Loucy (cell line): ENCODE data around the gene NPEPL1.
"Not testable (repeated sequence)": the region's sequence is repeated elsewhere in the genome, so short reads cannot be mapped to it uniquely, and the experiment has no call there.

ENCODE experiments used
- H2AFZ ChIP-seq: fragments of 200-600 bp; sonication (generic); 2 replicates; pipeline ENCODE4 v1.6.0; 2016; ENCODE audit warnings: antibody characterized with exemption, mild to moderate bottlenecking, low read length, moderate library complexity
- H3F3A ChIP-seq: fragments of 200-600 bp; 2 replicates; pipeline ENCODE4 v1.6.0; 2016; ENCODE audit warnings: antibody characterized with exemption, low read depth, mild to moderate bottlenecking
- H3K27me3 ChIP-seq: fragments of 200-600 bp; sonication (generic); 2 replicates; pipeline ENCODE4 v1.6.1; 2014; ENCODE audit warnings: low read length, mild to moderate bottlenecking; ENCODE audit not compliant: insufficient read depth, poor library complexity, severe bottlenecking
- H3K36me3 ChIP-seq: fragments of 200-600 bp; sonication (generic); 2 replicates; pipeline ENCODE4 v1.6.1; 2016; ENCODE audit warnings: low read length; ENCODE audit not compliant: insufficient read depth
- H3K4me1 ChIP-seq: fragments of 200-600 bp; sonication (generic); 2 replicates; pipeline ENCODE4 v1.5.1; 2014; ENCODE audit warnings: low read length, mild to moderate bottlenecking; ENCODE audit not compliant: insufficient read depth, poor library complexity, severe bottlenecking
- H3K4me2 ChIP-seq: fragments of 200-600 bp; sonication (generic); 2 replicates; pipeline ENCODE4 v1.6.0; 2014; ENCODE audit warnings: antibody characterized with exemption, low read length, low read depth, mild to moderate bottlenecking; ENCODE audit not compliant: poor library complexity, severe bottlenecking
- H3K4me3 ChIP-seq: fragments of 200-600 bp; sonication (generic); 2 replicates; pipeline ENCODE4 v1.5.1; 2014; ENCODE audit warnings: low read length, mild to moderate bottlenecking, mixed read lengths; ENCODE audit not compliant: poor library complexity, severe bottlenecking
- H3K79me2 ChIP-seq: fragments of 200-600 bp; sonication (generic); 2 replicates; pipeline ENCODE4 v1.6.1; 2014; ENCODE audit warnings: low read length; ENCODE audit not compliant: insufficient read depth
- H3K9ac ChIP-seq: fragments of 200-600 bp; sonication (generic); 2 replicates; pipeline ENCODE4 v1.6.0; 2014; ENCODE audit warnings: mild to moderate bottlenecking, low read depth, low read length, moderate library complexity; ENCODE audit not compliant: poor library complexity, severe bottlenecking
- H3K9me2 ChIP-seq: fragments of 200-600 bp; sonication (generic); replicated peaks from 2 replicates; pipeline ENCODE4 v1.6.1; 2016; ENCODE audit warnings: low read depth, low read length, mixed read lengths
- H3K9me3 ChIP-seq: fragments of 200-600 bp; sonication (generic); 2 replicates; pipeline ENCODE4 v1.6.1; 2014; ENCODE audit warnings: mild to moderate bottlenecking, antibody characterized with exemption, low read length, low read depth; ENCODE audit not compliant: insufficient read depth
- H4K20me1 ChIP-seq: fragments of 200-600 bp; sonication (generic); 2 replicates; pipeline ENCODE4 v1.6.0; 2014; ENCODE audit warnings: antibody characterized with exemption, low read length, mild to moderate bottlenecking; ENCODE audit not compliant: insufficient read depth, poor library complexity, severe bottlenecking
- EZH2phosphoT487 ChIP-seq: fragments of 200-600 bp; IDR thresholded peaks from 2 replicates; pipeline ENCODE4 v1.6.1; 2018; ENCODE audit warnings: antibody characterized with exemption, mild to moderate bottlenecking, moderate library complexity, borderline replicate concordance
- TF ChIP-seq, protein P1 (sequence below): fragments of 200-600 bp; sonication (generic); conservative IDR thresholded peaks from 2 replicates; pipeline ENCODE4 v1.5.1; 2014; ENCODE audit warnings: mild to moderate bottlenecking, antibody characterized with exemption, low read length

Gene NPEPL1

DNA sequence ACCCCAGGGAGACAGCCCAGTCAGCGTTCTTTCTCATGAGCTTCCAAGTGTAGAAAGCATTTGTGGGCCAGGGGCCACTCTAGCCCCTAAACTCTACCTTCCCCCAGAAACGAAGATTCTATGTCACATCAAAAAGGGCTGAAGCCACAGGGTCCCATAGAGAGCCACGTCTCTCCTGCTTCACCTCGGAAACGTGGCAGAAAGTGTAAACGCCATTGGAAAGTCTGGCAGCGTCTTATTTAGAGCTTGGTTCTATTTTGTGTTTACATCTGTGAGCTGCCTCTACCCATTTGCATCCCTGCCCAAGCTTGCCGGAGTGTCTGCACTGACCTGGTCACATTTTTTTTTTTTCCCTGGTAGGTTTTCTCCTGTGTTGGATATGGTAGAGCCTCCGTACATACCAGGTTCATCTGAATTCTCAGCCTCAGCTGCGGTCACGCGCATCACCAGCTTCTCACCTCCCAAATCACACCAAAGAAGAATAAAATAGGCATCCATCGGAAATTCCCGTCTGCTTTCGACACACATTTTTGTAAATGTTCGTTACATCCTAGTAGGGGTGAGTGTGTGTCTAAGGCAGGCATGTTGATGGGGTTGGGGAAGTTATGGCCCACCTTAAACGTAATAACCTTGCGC, 62.6 kb downstream of the NPEPL1 start:
- no peak for TF ChIP-seq EZH2phosphoT487
- TF ChIP-seq, protein P1, sequence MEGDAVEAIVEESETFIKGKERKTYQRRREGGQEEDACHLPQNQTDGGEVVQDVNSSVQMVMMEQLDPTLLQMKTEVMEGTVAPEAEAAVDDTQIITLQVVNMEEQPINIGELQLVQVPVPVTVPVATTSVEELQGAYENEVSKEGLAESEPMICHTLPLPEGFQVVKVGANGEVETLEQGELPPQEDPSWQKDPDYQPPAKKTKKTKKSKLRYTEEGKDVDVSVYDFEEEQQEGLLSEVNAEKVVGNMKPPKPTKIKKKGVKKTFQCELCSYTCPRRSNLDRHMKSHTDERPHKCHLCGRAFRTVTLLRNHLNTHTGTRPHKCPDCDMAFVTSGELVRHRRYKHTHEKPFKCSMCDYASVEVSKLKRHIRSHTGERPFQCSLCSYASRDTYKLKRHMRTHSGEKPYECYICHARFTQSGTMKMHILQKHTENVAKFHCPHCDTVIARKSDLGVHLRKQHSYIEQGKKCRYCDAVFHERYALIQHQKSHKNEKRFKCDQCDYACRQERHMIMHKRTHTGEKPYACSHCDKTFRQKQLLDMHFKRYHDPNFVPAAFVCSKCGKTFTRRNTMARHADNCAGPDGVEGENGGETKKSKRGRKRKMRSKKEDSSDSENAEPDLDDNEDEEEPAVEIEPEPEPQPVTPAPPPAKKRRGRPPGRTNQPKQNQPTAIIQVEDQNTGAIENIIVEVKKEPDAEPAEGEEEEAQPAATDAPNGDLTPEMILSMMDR, result no peak
- no peaks in the 10 kb centered on the region for H3K27me3 ChIP-seq
- no peaks in the 10 kb centered on the region for H3K4me1 ChIP-seq
- no peaks in the 10 kb centered on the region for H3K9me3 ChIP-seq
- no peaks in the 10 kb centered on the region for H3K79me2 ChIP-seq
- H3K9ac ChIP-seq, result no peak overlapping the region
- H3K4me3 ChIP-seq, result no peak overlapping the region
- H3K36me3 ChIP-seq, result no peaks in the 10 kb centered on the region
- H3K4me2 ChIP-seq, result no peak overlapping the region
- no peaks in the 10 kb centered on the region for H3F3A ChIP-seq
- H3K9me2 ChIP-seq, result no peaks in the 10 kb centered on the region
- H4K20me1 ChIP-seq, result no peaks in the 10 kb centered on the region
- H2AFZ ChIP-seq, result no peak overlapping the region

DNA sequence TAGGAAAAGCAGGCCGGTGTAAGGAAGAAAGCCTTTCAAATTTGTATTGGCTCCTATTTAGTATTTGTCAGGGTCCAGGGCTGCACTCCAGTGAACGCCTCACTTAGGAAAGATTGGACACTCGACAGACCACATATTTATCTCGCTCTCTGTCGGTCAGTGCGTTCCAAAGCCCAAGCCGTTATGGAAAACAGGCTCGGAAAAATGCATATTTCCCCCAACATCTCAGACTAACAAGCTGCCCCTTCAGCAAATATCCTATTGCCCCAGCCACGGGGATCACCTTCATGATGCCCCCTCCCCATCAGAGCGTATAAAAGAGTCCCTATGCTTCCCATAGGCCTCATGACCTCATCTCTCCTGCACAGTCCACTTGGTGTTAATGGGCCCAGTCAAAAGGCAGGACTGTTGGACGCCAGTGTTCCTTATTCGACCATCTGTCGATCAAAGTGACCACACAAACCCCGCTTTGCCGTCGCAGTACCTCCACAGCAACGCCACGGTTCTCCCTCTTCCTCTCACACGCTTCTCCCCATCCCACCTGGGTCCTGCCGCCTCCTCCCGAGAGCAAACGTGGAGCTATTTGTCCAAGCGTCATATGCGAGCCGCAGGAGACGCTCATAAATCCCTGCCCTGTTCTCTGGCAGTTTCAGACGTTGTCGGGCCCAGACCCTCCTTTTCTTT, 63.3 kb downstream of the NPEPL1 start:
- no peak overlapping the region for H2AFZ ChIP-seq
- no peaks in the 10 kb centered on the region for H3K79me2 ChIP-seq
- no peaks in the 10 kb centered on the region for H3K27me3 ChIP-seq
- no peak overlapping the region for H3K4me2 ChIP-seq
- no peak for TF ChIP-seq EZH2phosphoT487
- TF ChIP-seq, protein P1, result no peak
- no peaks in the 10 kb centered on the region for H4K20me1 ChIP-seq
- H3F3A ChIP-seq, result no peaks in the 10 kb centered on the region
- H3K36me3 ChIP-seq, result no peaks in the 10 kb centered on the region
- H3K4me1 ChIP-seq, result no peaks in the 10 kb centered on the region
- no peaks in the 10 kb centered on the region for H3K9me2 ChIP-seq
- no peak overlapping the region for H3K9ac ChIP-seq
- no peak overlapping the region for H3K4me3 ChIP-seq
- no peaks in the 10 kb centered on the region for H3K9me3 ChIP-seq

- no peak overlapping the region for H2AFZ ChIP-seq
- H3K79me2 ChIP-seq, result no peaks in the 10 kb centered on the region
- no peaks in the 10 kb centered on the region for H3K9me2 ChIP-seq
- H3K9ac ChIP-seq, result no peak overlapping the region
- H3K4me1 ChIP-seq, result no peaks in the 10 kb centered on the region
- no peak overlapping the region for H3K4me2 ChIP-seq
- H3K27me3 ChIP-seq, result no peaks in the 10 kb centered on the region
- TF ChIP-seq, protein P1, result no peak
- TF ChIP-seq EZH2phosphoT487, result no peak
- no peaks in the 10 kb centered on the region for H3F3A ChIP-seq
- H4K20me1 ChIP-seq, result no peaks in the 10 kb centered on the region
- H3K4me3 ChIP-seq, result no peak overlapping the region
- no peaks in the 10 kb centered on the region for H3K36me3 ChIP-seq
- no peaks in the 10 kb centered on the region for H3K9me3 ChIP-seq
Measured at GRCh38 chr20:58756450-58756775, 63.8 kb downstream of the NPEPL1 start.

GRCh38 chr20:58757647-58758046, 65.0 kb downstream of the NPEPL1 start:
- not testable (repeated sequence) for H3F3A ChIP-seq, H4K20me1 ChIP-seq, H3K79me2 ChIP-seq, H3K36me3 ChIP-seq, H3K27me3 ChIP-seq, H3K4me2 ChIP-seq, H3K4me1 ChIP-seq, H3K9me3 ChIP-seq, H3K4me3 ChIP-seq, H2AFZ ChIP-seq, H3K9ac ChIP-seq, H3K9me2 ChIP-seq
